ENCODE measurements around the gene RAP1GAP. TPM values are rescaled to one million over a fixed set of nuclear protein-coding genes. Genes with fewer than 3 reads are reported as not detected.

Gene RAP1GAP
- polyA plus RNA-seq, 3 donors: 0.04 TPM; not detected in 2

- H3K36me3 ChIP-seq (replicated peaks in 1 of 2; ENCODE audit: control insufficient read depth in 1 of 2, insufficient read depth in 2 of 2, low read length in 2 of 2): no peaks in the 10 kb centered on the region
- H3K27me3 Mint-ChIP-seq (ENCODE audit: low read depth in 3 of 3): peaks cover 29 to 46% (median 32%) of the 10 kb centered on the region in 3 donors
- peaks cover 0 to 13% of the 10 kb centered on the region in 2 donors for H3K4me1 ChIP-seq (ENCODE audit: control insufficient read depth in 1 of 2, insufficient read depth in 2 of 2, low read length in 2 of 2)
- DNase-seq: no peak
- no peak overlapping the region for H3K27ac Mint-ChIP-seq
- peak overlapping the region; percentile 70 for H3K4me2 ChIP-seq (replicated peaks; ENCODE audit: extremely low read depth, low read length, poor library complexity, severe bottlenecking)
- no peaks in the 10 kb centered on the region for H3K79me2 ChIP-seq (ENCODE audit: insufficient read depth, low read length)
- H3K9me3 ChIP-seq (replicated peaks in 1 of 2; ENCODE audit: control insufficient read depth in 1 of 2, insufficient read depth in 1 of 2, low read length in 2 of 2): peaks cover 0 to 3% of the 10 kb centered on the region in 2 donors
- H4K20me1 ChIP-seq (ENCODE audit: insufficient read depth, low read length): no peaks in the 10 kb centered on the region
- H3K9me3 Mint-ChIP-seq: peaks cover 0 to under 1% (median 0%) of the 10 kb centered on the region in 7 donors
- TF ChIP-seq CTCF (IDR thresholded peaks at IDR 0.05): no peak
- H2AFZ ChIP-seq (ENCODE audit: insufficient read depth, low read depth, low read length, poor library complexity, severe bottlenecking): peak overlapping the region; percentile 73
- H3K4me3 ChIP-seq (replicated peaks in 1 of 3; ENCODE audit: low read depth in 2 of 3, low read length in 3 of 3): peak overlapping the region in 1 of 3 experiments; percentile 63
- H3K4me3 Mint-ChIP-seq: peak overlapping the region in 1 of 2 donors; percentile 88
- H3K36me3 Mint-ChIP-seq: no peaks in the 10 kb centered on the region
- H3K27me3 ChIP-seq (ENCODE audit: control insufficient read depth in 2 of 2, insufficient read depth in 2 of 2, low read length in 2 of 2): peaks cover 10 to 29% of the 10 kb centered on the region in 2 donors
- 71% methylated on average over 9 of the region's 11 CpGs for WGBS (ENCODE audit: insufficient coverage)
- H3K27ac ChIP-seq (ENCODE audit: low read depth in 1 of 2, low read length in 2 of 2): no peak overlapping the region
- intact Hi-C loops (cut with micrococcal nuclease): no loop called here
- no peak overlapping the region for H3K9ac ChIP-seq (ENCODE audit: insufficient read depth, low read length, poor library complexity, severe bottlenecking)
- H3K4me1 Mint-ChIP-seq: peaks cover 18% of the 10 kb centered on the region
Measured at GRCh38 chr1:21663248-21663950, 5.8 kb downstream of the RAP1GAP start.

- no peak for TF ChIP-seq CTCF (IDR thresholded peaks at IDR 0.05)
- WGBS (ENCODE audit: insufficient coverage): 85% methylated on average over 2 of the region's 6 CpGs
- intact Hi-C loops (cut with micrococcal nuclease): no loop called here
- peaks cover 22 to 39% (median 25%) of the 10 kb centered on the region in 3 donors for H3K27me3 Mint-ChIP-seq (ENCODE audit: low read depth in 3 of 3)
- peak overlapping the region in 1 of 2 donors; percentile 42 for H3K4me3 Mint-ChIP-seq
- H3K27me3 ChIP-seq (ENCODE audit: control insufficient read depth in 2 of 2, insufficient read depth in 2 of 2, low read length in 2 of 2): peaks cover 6 to 21% of the 10 kb centered on the region in 2 donors
- H3K36me3 ChIP-seq (replicated peaks in 1 of 2; ENCODE audit: control insufficient read depth in 1 of 2, insufficient read depth in 2 of 2, low read length in 2 of 2): no peaks in the 10 kb centered on the region
- no peak for DNase-seq
- no peaks in the 10 kb centered on the region for H3K36me3 Mint-ChIP-seq
- H2AFZ ChIP-seq (ENCODE audit: insufficient read depth, low read depth, low read length, poor library complexity, severe bottlenecking): no peak overlapping the region
- peaks cover 0 to 13% of the 10 kb centered on the region in 2 donors for H3K4me1 ChIP-seq (ENCODE audit: control insufficient read depth in 1 of 2, insufficient read depth in 2 of 2, low read length in 2 of 2)
- peaks cover 18% of the 10 kb centered on the region for H3K4me1 Mint-ChIP-seq
- no peak overlapping the region for H3K4me3 ChIP-seq (replicated peaks in 1 of 3; ENCODE audit: low read depth in 2 of 3, low read length in 3 of 3)
- no peak overlapping the region for H3K27ac ChIP-seq (ENCODE audit: low read depth in 1 of 2, low read length in 2 of 2)
- H4K20me1 ChIP-seq (ENCODE audit: insufficient read depth, low read length): no peaks in the 10 kb centered on the region
- H3K27ac Mint-ChIP-seq: peak overlapping the region in 1 of 7 donors; percentile 48
- H3K9me3 Mint-ChIP-seq: no peaks in the 10 kb centered on the region
- no peaks in the 10 kb centered on the region for H3K79me2 ChIP-seq (ENCODE audit: insufficient read depth, low read length)
- H3K4me2 ChIP-seq (replicated peaks; ENCODE audit: extremely low read depth, low read length, poor library complexity, severe bottlenecking): no peak overlapping the region
- no peaks in the 10 kb centered on the region for H3K9me3 ChIP-seq (replicated peaks in 1 of 2; ENCODE audit: control insufficient read depth in 1 of 2, insufficient read depth in 1 of 2, low read length in 2 of 2)
- no peak overlapping the region for H3K9ac ChIP-seq (ENCODE audit: insufficient read depth, low read length, poor library complexity, severe bottlenecking)
Measured at GRCh38 chr1:21662426-21663247, 6.5 kb downstream of the RAP1GAP start.
